IMR-90 (cell line): ENCODE results near the gene SDK1. TPM values are rescaled to one million over a fixed set of nuclear protein-coding genes. Genes with fewer than 3 reads are reported as not detected.

Experiments used
- ATAC-seq: fragments of 200-7000 bp; cut with Tn5 transposase; 2 replicates; pipeline ENCODE4 v1.9.1; 2020; ENCODE audit warnings: low read depth, mild to moderate bottlenecking, moderate library complexity
- BruUV-seq: library from RNA; stranded (reverse); fragments of 400-500 nt; replicated peaks from 2 replicates; lab custom pipeline; 2021; lab: Mats Ljungman, UMichigan
- CTCF ChIA-PET: fragments of 300-600 bp; formaldehyde crosslinking; extraction: SDS; loops from one replicate; lab custom pipeline; 2021; ENCODE audit warnings: antibody characterized with exemption; lab: Yijun Ruan, JAX
- POLR2A ChIA-PET: fragments of 300-600 bp; sonication (Branson Sonifier 250); formaldehyde crosslinking; loops from one replicate; lab custom pipeline; 2022; ENCODE audit warnings: antibody characterized with exemption; ENCODE audit not compliant: unreplicated experiment; lab: Charles Lee
- DNase-seq: peaks from one replicate; pipeline ENCODE4 v3.0.0; 2013
- H2AFZ ChIP-seq: replicated peaks from 2 replicates; pipeline ENCODE3; 2013; ENCODE audit warnings: low read length, mild to moderate bottlenecking; ENCODE audit not compliant: poor library complexity
- H2AK5ac ChIP-seq: 2 replicates; pipeline ENCODE4 v1.6.1; 2013; ENCODE audit warnings: low read depth, low read length, inconsistent platforms
- H2AK9ac ChIP-seq: replicated peaks from 2 replicates; pipeline ENCODE3; 2013; ENCODE audit warnings: mild to moderate bottlenecking, low read depth, low read length, moderate library complexity; ENCODE audit not compliant: poor library complexity
- H2BK120ac ChIP-seq: 2 replicates; pipeline ENCODE4 v1.6.1; 2013; ENCODE audit warnings: low read depth, low read length, inconsistent platforms
- H2BK15ac ChIP-seq: 3 replicates; pipeline ENCODE4 v1.6.1; 2013; ENCODE audit warnings: low read depth, low read length, inconsistent platforms
- H2BK20ac ChIP-seq: 2 replicates; pipeline ENCODE4 v1.6.1; 2013; ENCODE audit warnings: low read depth, mild to moderate bottlenecking, inconsistent platforms, low read length, moderate library complexity
- H2BK5ac ChIP-seq: 2 replicates; pipeline ENCODE4 v1.6.1; 2013; ENCODE audit warnings: mild to moderate bottlenecking, low read depth, low read length, inconsistent platforms; ENCODE audit not compliant: poor library complexity, severe bottlenecking
- H3K14ac ChIP-seq: replicated peaks from 2 replicates; pipeline ENCODE4 v1.6.1; 2013; ENCODE audit warnings: low read depth, low read length, inconsistent platforms
- H3K18ac ChIP-seq: 2 replicates; pipeline ENCODE4 v1.6.1; 2013; ENCODE audit warnings: low read depth, low read length, control low read depth
- H3K23ac ChIP-seq: 2 replicates; pipeline ENCODE4 v1.6.1; 2013; ENCODE audit warnings: low read depth, low read length, inconsistent platforms
- H3K27ac ChIP-seq: 2 replicates; pipeline ENCODE4 v1.5.1; 2013; ENCODE audit warnings: mild to moderate bottlenecking, control low read depth, low read length; ENCODE audit not compliant: insufficient read depth
- H3K27me3 ChIP-seq: 2 replicates; pipeline ENCODE4 v1.6.1; 2013; ENCODE audit warnings: low read length; ENCODE audit not compliant: control insufficient read depth, insufficient read depth
- H3K36me3 ChIP-seq: 2 replicates; pipeline ENCODE4 v1.6.1; 2013; ENCODE audit warnings: low read length, mixed read lengths; ENCODE audit not compliant: control insufficient read depth, insufficient read depth
- H3K4ac ChIP-seq: 2 replicates; pipeline ENCODE4 v1.6.1; 2013; ENCODE audit warnings: low read depth, low read length, inconsistent platforms
- H3K4me1 ChIP-seq: 2 replicates; pipeline ENCODE4 v1.6.1; 2013; ENCODE audit warnings: low read length, mixed read lengths; ENCODE audit not compliant: control insufficient read depth, insufficient read depth
- H3K4me2 ChIP-seq: 2 replicates; pipeline ENCODE4 v1.6.1; 2013; ENCODE audit warnings: low read depth, mild to moderate bottlenecking, control low read depth, low read length, moderate library complexity
- H3K4me3 ChIP-seq: 2 replicates; pipeline ENCODE4 v1.5.1; 2013; ENCODE audit warnings: low read depth, mild to moderate bottlenecking, control low read depth, low read length, moderate library complexity; ENCODE audit not compliant: insufficient read depth
- H3K56ac ChIP-seq: 2 replicates; pipeline ENCODE4 v1.6.1; 2013; ENCODE audit warnings: low read length, inconsistent platforms; ENCODE audit not compliant: insufficient read depth; ENCODE audit errors: extremely low read depth
- H3K79me1 ChIP-seq, 2 experiments: 2 replicates each; pipeline ENCODE4 v1.6.1; 2013; ENCODE audit warnings: low read length in 2 of 2, inconsistent platforms in 1 of 2, low read depth in 1 of 2
- H3K9ac ChIP-seq: 2 replicates; pipeline ENCODE4 v1.6.1; 2013; ENCODE audit warnings: low read depth, low read length, control low read depth
- H3K9me1 ChIP-seq: 2 replicates; pipeline ENCODE4 v1.6.1; 2013; ENCODE audit warnings: low read length, inconsistent platforms; ENCODE audit not compliant: insufficient read depth
- H3K9me3 ChIP-seq: 2 replicates; pipeline ENCODE4 v1.6.1; 2013; ENCODE audit warnings: low read length; ENCODE audit not compliant: control insufficient read depth, insufficient read depth
- H4K20me1 ChIP-seq: 2 replicates; pipeline ENCODE4 v1.6.1; 2013; ENCODE audit warnings: low read length, inconsistent platforms; ENCODE audit not compliant: insufficient read depth
- H4K5ac ChIP-seq: 2 replicates; pipeline ENCODE4 v1.6.1; 2013; ENCODE audit warnings: mild to moderate bottlenecking, low read depth, low read length, control low read depth
- H4K8ac ChIP-seq, 2 experiments: 2 replicates each; pipeline ENCODE4 v1.6.1; 2013; ENCODE audit warnings: low read depth in 2 of 2, low read length in 2 of 2, control low read depth in 1 of 2, inconsistent platforms in 1 of 2
- H4K91ac ChIP-seq: 2 replicates; pipeline ENCODE4 v1.6.1; 2013; ENCODE audit warnings: low read depth, low read length, inconsistent platforms; ENCODE audit not compliant: insufficient read depth
- CEBPB ChIP-seq: IDR thresholded peaks from 2 replicates; pipeline ENCODE4 v1.6.1; 2012; ENCODE audit warnings: low read depth, low read length, improper control_type of control experiment
- MAFK ChIP-seq: IDR thresholded peaks from 2 replicates; pipeline ENCODE4 v1.6.1; 2012; ENCODE audit warnings: low read depth, low read length, improper control_type of control experiment
- MXI1 ChIP-seq: IDR thresholded peaks from 2 replicates; pipeline ENCODE4 v1.6.1; 2012; ENCODE audit warnings: low read depth, mild to moderate bottlenecking, low read length, moderate library complexity, borderline replicate concordance
- NFE2L2 ChIP-seq: fragments of 150-350 bp; IDR thresholded peaks from 2 replicates; pipeline ENCODE4 v1.6.1; 2016; ENCODE audit warnings: low read depth, mild to moderate bottlenecking, low read length
- POLR2A ChIP-seq: IDR thresholded peaks from 2 replicates; pipeline ENCODE4 v1.6.1; 2012; ENCODE audit warnings: mild to moderate bottlenecking, low read depth, low read length
- RCOR1 ChIP-seq: IDR thresholded peaks from 2 replicates; pipeline ENCODE4 v1.6.1; 2012; ENCODE audit warnings: mild to moderate bottlenecking, low read length, improper control_type of control experiment; ENCODE audit not compliant: insufficient replicate concordance
- SMC3 ChIP-seq: fragments of 150-350 bp; IDR thresholded peaks from 2 replicates; pipeline ENCODE4 v1.6.1; 2016; ENCODE audit warnings: low read depth, mild to moderate bottlenecking, antibody characterized with exemption, low read length, moderate library complexity
- WGBS, 2 experiments: methylation state at CpG; one replicate each; pipeline versions ENCODE4 v1.1.5 to v1.1.7; 2013; ENCODE audit warnings: missing lambda C conversion rate in 2 of 2; ENCODE audit not compliant: insufficient read length in 1 of 2; ENCODE audit errors: extremely low coverage in 2 of 2; 5-methylcytosine and 5-hydroxymethylcytosine counted together
- dilution Hi-C: fragments of 300-500 bp; cut with HindIII; formaldehyde crosslinking; loops from one replicate; pipeline ENCODE4 v1.14.3; 2018; ENCODE audit warnings: low sequenced_read_pairs; ENCODE audit not compliant: unreplicated experiment
- in situ Hi-C: fragments of 300-500 bp; cut with MboI; formaldehyde crosslinking; loops from 3 replicates; pipeline ENCODE4 v1.14.3; 2019; ENCODE audit warnings: low sequenced_read_pairs, inconsistent platforms, mixed read lengths
- intact Hi-C: fragments of 100-400 bp; cut with micrococcal nuclease; formaldehyde crosslinking; loops from 2 replicates; pipeline ENCODE4 v1.10.0; 2022
- polyA plus RNA-seq, 3 experiments: library from polyadenylated mRNA; depleted of rRNA; stranded (reverse); fragments of >200 nt; gene quantifications; 2 replicates each; pipeline ENCODE4 v1.2.3, GENCODE V29; 2012; ENCODE audit warnings: low replicate concordance in 1 of 3
- total RNA-seq: library from RNA; depleted of rRNA; stranded (reverse); fragments of >200 nt; gene quantifications from 2 replicates; pipeline ENCODE4 v1.2.3, GENCODE V29; 2012

SDK1 gene
- total and polyA plus RNA-seq, 2 of the 4 experiments (the other 2 are of a cell fraction) = 1.5 to 1.6 TPM

DNA sequence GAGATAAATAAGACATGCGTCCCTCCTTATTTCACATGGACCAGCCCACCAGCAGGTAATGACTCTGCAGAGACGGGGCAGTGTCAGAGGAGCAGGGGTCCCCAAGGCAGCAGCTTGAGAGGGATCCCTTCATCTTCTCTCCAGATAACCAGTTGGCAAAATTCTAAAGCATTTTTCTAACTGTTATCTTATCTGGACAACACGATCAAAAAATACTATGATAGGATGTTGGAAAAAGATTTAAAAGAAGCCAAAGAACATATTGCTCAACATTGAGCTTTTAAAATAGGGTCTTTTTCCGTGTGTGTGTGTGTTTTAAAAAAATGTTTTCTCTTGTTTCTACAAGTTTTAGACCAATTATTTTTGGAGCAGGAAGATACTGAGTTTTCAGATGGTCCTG is 641.2 kb downstream of the SDK1 start:
- dilution Hi-C loops (no loop called here), in situ Hi-C loops (no loop called here), intact Hi-C loops (no loop called here)
- no peaks in the 10 kb centered on the region for H3K27me3 ChIP-seq
- ChIA-PET CTCF (no interaction called here), POLR2A (no interaction called here)
- H4K91ac ChIP-seq = no peak overlapping the region
- no peak for ATAC-seq
- H3K27ac ChIP-seq = no peak overlapping the region
- no peak overlapping the region for H2BK5ac ChIP-seq
- no peak overlapping the region for H3K56ac ChIP-seq
- peaks cover 6% of the 10 kb centered on the region for H3K9me3 ChIP-seq
- no peaks in the 10 kb centered on the region; the same call in 1 of the 2 replicates for H3K4me1 ChIP-seq
- H2AK9ac ChIP-seq = no peak overlapping the region
- no peak overlapping the region for H2BK15ac ChIP-seq
- H3K4ac ChIP-seq = no peak overlapping the region
- no peak overlapping the region for H2BK20ac ChIP-seq
- H3K4me3 ChIP-seq = no peak overlapping the region
- no peak overlapping the region for H2BK120ac ChIP-seq
- no peak overlapping the region for H2AFZ ChIP-seq
- no TSS peak for BruUV-seq
- H2AK5ac ChIP-seq = no peak overlapping the region
- H3K9ac ChIP-seq = no peak overlapping the region
- H4K20me1 ChIP-seq = no peaks in the 10 kb centered on the region
- WGBS, 2 experiments = no CpG with 5 or more reads among the region's 4 CpGs
- no peaks in the 10 kb centered on the region for H3K79me1 ChIP-seq
- no peaks in the 10 kb centered on the region for H3K36me3 ChIP-seq
- no peak overlapping the region for H4K8ac ChIP-seq
- H3K4me2 ChIP-seq = no peak overlapping the region
- no peak overlapping the region for H3K18ac ChIP-seq
- no peaks in the 10 kb centered on the region for H3K9me1 ChIP-seq
- no peak overlapping the region for H4K5ac ChIP-seq
- H3K14ac ChIP-seq = no peak overlapping the region
- TF ChIP-seq NFE2L2 (no peak), SMC3 (no peak), RCOR1 (no peak), MAFK (no peak), POLR2A (no peak), MXI1 (no peak), CEBPB (no peak)
- no peak for DNase-seq
- no peak overlapping the region for H3K23ac ChIP-seq
